HG02623 (cell line): ENCODE results near the gene E2F2.

Experiments used
- ATAC-seq: cut with Tn5 transposase; IDR thresholded peaks from one replicate; pipeline ENCODE4 v1.9.1; 2021; ENCODE audit warnings: moderate library complexity; ENCODE audit not compliant: unreplicated experiment

The E2F2 gene

GRCh38 chr1:23485002-23485332, 46.1 kb downstream of the E2F2 start:
- ATAC-seq = no peak

DNA sequence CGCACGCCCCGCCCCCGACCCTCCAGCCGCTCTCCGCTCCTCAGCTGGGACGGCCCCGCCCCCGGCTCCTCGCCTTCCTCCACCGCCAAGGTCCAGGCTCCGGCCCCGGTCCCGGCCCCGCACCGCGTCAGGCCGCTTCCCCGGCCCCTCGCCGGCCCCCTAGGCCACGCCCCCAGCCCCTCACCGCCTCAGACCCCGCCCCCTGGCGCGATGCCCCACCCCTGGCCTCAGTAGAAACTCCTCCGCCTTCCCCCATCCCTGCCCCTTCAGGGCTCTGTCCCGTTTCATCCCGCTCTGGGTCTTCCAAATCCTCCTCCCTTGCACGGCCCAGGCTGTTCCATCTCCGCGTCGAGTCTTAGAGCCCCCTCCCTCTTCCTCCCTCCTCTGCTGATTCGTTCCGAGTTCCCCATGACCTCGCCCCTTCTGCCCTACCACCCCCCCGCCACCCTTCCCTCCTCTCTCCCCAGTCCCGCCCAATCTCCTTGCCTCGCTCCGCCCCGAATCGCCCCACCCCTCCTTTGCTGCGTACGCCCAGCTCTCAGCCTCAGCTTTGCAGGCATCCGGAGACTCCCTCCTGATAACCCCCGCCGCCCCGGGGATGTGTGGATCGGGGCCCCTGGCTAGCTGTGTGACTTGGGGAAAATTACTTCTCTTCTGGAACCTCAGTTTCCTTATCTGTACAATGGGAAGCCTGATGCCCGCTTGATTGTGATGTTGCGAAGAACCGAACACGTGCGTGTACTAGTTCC, 46.6 kb downstream of the E2F2 start:
- no peak for ATAC-seq

DNA sequence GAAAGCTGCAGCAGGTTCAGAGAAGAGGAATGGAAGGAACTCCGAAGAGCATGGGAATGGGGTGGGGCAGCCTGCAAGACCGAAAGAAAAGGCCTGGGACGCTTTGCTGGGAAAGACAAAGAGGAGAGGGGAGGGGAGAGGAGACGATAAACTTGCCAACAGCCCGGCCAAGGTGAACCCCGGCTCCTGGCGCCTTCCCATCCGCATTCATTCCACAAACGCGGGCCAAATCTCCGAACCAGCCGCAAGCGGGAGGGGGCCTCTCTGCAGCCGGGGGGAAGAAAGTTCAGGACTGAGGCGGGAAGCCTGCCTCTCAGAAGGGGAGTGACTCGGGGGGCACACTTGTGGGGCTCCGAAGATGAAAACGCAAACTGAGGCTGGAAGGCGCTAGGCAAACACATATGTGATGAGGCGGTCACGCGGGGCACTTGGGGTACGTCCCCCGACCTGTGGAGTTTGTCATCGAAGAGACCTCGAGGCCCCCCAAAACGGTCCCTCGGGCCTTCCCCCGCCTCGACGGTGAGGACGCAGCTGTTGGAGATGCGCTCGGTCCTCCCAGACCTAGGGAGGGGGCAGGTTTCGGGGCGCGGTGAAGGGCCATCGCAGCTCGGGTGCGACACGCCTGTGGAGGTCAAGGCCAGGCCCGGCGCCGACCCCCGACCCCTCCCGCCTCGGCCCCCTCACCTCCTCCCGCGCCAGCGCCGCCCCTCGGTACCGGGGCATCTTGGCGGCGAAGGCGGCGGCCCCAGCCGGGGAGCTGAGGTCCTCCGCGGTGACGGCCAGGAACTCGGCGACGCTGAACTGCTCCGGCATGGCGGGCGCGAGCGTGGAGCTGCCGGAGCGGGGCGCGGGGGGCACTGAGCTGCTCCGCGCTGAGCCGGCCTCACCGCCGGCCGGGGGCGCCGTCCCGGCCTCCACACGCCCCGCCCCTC, 47.4 kb downstream of the E2F2 start, which contains the start of gene ASAP3:
Gene ASAP3, minus strand, starts transcription at position 859 of the 932 bp plus-strand sequence. Its CDS starts 46 bp downstream, at position 813.
- no peak for ATAC-seq

- no peak for ATAC-seq
Observed at GRCh38 chr1:23481904-23482303, 49.1 kb downstream of the E2F2 start.

DNA sequence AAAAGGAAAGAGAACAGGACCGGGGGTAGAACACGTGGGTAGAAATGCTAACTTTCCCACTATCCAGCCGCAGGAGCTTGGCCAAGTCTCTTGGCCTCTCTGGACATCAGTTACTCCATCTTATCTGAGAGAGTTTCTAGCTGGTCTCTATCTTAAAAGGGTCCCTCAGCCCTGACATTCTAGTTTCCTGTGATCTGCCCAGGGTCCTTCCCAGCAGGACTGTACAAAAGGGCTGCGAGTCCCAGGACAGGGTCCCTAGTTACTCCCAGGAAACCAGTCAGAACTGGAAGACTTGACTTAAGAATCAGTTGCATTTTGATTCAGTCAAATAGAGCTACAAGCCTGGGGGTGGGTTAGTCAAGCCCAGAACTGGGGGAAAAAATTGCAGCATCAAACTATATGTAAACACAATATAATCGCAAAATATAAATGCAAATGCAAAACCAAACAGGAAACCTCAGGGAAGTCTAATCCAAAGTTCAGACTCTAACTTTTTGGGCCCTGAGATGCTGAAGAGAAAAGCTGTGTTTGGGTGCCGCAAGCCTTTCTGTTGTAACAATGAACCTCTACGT, 49.9 kb downstream of the E2F2 start:
- no peak for ATAC-seq

GRCh38 chr1:23480187-23481025, 50.6 kb downstream of the E2F2 start:
- no peak for ATAC-seq

- ATAC-seq = no peak
Observed at GRCh38 chr1:23479666-23479941, 51.4 kb downstream of the E2F2 start.

GRCh38 chr1:23478896-23479665, 52.0 kb downstream of the E2F2 start:
- ATAC-seq = no peak

DNA sequence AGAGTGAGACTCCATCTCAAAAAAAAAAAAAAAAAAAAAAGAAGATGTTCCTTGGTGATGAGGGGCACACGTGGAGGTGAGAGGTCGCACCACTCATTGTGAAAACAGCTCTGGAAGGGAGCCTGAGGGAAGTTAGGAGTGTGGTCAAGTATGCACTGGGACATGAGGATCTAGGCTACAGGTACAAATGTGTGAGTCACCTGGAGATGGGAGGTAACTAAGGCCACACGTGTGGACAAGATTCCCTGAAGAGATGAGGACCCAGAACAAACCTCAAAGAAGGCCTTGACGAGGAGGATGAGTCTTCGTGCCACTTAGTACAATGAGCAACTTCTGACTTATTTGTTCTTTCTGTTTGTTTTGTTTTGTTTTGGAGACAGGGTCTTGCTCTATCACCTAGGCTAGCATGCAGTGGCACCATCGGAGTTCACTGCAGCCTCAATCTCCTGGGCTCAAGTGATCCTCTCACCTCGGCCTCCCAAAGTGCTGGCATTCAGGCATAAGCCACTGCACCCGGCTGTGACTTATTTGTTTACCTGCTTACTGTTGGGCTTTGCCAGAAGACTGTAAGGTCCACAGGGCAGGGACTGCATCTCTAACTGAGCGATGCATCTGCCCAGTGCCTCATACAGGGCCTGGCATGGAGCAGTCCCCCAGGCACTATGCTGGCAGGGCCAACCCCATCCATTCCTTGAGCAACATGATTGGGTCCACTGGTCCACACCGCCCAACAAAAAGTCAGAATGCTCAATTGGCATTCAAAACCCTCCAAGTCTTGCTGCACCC, 53.5 kb downstream of the E2F2 start:
- no peak for ATAC-seq

GRCh38 chr1:23475641-23476040, 55.4 kb downstream of the E2F2 start:
- no peak for ATAC-seq

- ATAC-seq = no peak
Observed at GRCh38 chr1:23475134-23475628, 55.9 kb downstream of the E2F2 start.

DNA sequence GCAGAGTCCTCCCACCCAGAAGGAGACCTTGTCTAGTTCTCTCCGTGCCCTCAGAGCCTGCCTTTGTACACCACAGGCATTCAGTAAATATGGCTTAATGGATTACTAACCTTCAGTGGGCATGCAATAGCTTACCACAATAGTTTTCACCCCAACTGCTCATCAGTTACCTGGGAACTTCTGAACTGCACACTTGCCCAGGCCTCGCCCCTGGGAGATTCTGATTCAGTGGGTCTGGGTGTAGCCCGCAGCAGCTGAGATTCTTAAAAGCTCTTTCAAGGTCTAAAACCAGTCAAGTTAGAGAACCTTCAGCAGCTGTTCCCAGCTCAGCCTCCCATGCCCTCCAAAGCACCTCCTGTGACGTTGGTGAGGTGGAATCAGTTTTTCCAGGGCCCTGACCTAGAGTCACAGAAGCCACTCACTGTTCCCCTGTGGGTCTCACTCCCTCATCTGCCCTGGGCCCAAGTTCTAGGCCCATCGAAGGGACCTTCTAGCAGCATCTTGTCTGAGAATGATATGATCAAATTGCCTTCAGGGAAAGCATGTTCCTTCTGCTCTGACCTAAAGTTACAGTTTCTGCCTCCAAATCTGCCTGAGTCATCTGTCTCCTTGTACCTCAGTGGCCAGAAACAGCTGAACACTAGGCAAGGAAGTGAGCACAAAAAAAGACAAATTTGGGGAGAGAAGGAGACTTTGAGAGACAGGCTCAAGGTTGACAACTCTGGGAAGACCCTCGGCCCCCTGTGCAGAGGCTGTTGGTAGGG, 57.8 kb downstream of the E2F2 start:
- ATAC-seq = no peak

GRCh38 chr1:23472351-23473036, 58.5 kb downstream of the E2F2 start:
- no peak for ATAC-seq

GRCh38 chr1:23471473-23472075, 59.5 kb downstream of the E2F2 start:
- no peak for ATAC-seq

- no peak for ATAC-seq
Observed at GRCh38 chr1:23470282-23471070, 60.6 kb downstream of the E2F2 start.

- no peak for ATAC-seq
Observed at GRCh38 chr1:23469372-23469982, 61.6 kb downstream of the E2F2 start.
